Stimulated activated CD4-positive, alpha-beta T cell treated with anti-CD3 and anti-CD28 coated beads, Interleukin-2, amount 100 ng/mL, for 48 hours (primary cell): ENCODE results near the gene ACTA2.

Experiments
- DNase-seq, 2 donors: peaks; one replicate each; pipeline ENCODE4 v3.0.0-alpha.2; 2020

ACTA2 gene

GRCh38 chr10:88889559-88890337, 62.8 kb downstream of the ACTA2 start:
- DNase-seq: no peak

- DNase-seq: no peak
These were observed 63.6 kb downstream of the ACTA2 start for GRCh38 chr10:88888810-88889445.

- no peak for DNase-seq
These were observed 66.0 kb downstream of the ACTA2 start for GRCh38 chr10:88886557-88886956.
